ENCODE data around the gene APLP2.

Gene APLP2

DNA sequence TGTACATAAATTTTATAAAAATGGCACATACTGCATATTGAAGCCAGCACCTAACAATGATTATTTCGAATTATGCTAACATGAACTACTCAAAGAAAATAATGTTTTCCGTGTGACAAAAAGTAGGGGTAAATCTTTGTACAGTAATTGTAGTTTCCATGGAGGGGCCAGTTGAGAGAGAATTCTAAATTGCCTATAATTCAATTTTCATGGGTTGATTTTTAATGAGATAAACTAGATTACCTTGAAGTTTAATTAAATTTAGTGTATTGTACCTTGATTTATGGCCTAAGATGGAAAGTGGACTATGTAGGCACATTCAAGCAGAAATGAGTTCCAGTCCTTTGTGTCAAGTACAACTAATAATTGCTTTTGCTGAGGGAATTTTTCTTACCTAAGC, 5.0 kb downstream of the APLP2 start:
- TF ChIP-seq, protein P1, sequence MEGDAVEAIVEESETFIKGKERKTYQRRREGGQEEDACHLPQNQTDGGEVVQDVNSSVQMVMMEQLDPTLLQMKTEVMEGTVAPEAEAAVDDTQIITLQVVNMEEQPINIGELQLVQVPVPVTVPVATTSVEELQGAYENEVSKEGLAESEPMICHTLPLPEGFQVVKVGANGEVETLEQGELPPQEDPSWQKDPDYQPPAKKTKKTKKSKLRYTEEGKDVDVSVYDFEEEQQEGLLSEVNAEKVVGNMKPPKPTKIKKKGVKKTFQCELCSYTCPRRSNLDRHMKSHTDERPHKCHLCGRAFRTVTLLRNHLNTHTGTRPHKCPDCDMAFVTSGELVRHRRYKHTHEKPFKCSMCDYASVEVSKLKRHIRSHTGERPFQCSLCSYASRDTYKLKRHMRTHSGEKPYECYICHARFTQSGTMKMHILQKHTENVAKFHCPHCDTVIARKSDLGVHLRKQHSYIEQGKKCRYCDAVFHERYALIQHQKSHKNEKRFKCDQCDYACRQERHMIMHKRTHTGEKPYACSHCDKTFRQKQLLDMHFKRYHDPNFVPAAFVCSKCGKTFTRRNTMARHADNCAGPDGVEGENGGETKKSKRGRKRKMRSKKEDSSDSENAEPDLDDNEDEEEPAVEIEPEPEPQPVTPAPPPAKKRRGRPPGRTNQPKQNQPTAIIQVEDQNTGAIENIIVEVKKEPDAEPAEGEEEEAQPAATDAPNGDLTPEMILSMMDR (IDR thresholded peaks at IDR 0.05; ENCODE audit: low read depth, low read length, missing control alignments): no peak
- H3K4me3 ChIP-seq (ENCODE audit: low read depth, low read length): no peak overlapping the region
- DNase-seq (ENCODE audit: low read depth): no peak

DNA sequence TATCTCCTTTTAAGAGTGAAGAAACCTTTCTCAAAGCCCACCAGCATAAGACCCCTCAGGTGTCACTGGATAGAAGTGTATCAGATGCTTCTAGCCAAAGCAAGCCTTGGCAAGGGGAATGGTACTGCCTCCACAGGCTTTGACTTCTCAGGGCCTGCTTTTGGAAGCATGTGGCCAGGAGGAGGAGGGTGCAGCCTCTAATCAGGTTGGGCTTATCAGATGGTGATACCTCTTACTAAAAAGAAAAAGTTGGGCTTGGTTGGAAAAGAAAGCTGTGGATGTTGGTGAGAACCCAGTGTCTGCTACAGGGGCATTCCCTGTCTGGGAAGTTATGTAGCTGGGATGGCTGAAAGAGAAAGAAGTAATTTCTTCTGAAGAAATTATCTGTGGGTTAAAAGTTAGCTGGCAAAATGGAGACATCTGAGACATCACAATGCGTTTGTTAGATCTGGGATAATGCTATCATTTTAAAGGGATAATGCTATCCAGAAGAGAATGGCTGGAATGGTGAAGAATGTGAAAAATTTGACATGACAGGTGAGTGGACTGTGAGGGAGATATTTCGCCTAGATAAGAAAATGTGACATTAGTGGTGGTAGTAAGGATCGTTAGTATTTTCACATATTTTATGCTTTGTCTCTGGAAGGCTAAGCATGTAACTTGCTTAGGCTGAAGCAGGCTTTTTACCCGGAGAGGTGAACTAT, 7.2 kb downstream of the APLP2 start:
- H3K4me3 ChIP-seq (ENCODE audit: low read depth, low read length): no peak overlapping the region
- TF ChIP-seq, protein P1 (IDR thresholded peaks at IDR 0.05; ENCODE audit: low read depth, low read length, missing control alignments): no peak
- no peak for DNase-seq (ENCODE audit: low read depth)

DNA sequence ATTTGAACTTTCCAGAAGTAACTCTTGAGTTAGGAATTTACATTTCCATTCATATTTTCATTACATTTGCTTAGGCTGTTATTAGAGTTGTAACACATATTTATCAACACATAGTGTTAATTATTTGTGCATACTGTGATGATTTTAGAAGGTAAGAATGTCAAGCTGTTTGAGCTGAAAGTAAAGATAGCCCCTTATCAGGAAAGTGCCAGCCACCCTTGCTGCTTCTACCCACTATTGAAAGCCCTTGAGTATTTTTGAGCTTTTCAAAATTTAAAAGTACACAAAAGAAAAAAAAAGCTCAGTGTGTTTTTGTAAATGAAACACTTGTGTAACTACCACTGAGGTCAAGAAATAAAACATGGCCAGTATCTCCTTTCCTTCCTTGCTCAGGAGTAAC, 8.0 kb downstream of the APLP2 start:
- no peak overlapping the region for H3K4me3 ChIP-seq (ENCODE audit: low read depth, low read length)
- DNase-seq (ENCODE audit: low read depth): no peak
- TF ChIP-seq, protein P1 (IDR thresholded peaks at IDR 0.05; ENCODE audit: low read depth, low read length, missing control alignments): no peak

DNA sequence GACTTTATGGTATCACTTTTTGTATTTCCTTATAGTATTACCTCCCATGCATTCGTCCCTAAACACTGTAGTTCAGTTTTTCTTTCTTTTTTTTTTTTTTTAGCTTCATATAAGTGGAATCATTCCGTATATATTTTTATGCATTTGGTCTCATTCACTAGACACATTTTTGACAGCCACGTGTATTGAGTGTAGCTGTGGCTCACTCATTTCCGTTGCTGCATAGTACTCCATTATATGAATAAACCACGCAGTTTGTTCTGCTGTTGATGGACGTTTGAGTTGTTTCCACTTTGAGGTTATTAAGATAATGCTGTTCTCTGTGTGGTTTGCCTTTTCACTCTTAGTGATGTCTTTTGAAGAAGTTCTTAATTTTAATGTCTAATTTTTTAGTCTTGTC, 8.4 kb downstream of the APLP2 start:
- H3K4me3 ChIP-seq (ENCODE audit: low read depth, low read length): no peak overlapping the region
- TF ChIP-seq, protein P1 (IDR thresholded peaks at IDR 0.05; ENCODE audit: low read depth, low read length, missing control alignments): no peak
- no peak for DNase-seq (ENCODE audit: low read depth)

DNA sequence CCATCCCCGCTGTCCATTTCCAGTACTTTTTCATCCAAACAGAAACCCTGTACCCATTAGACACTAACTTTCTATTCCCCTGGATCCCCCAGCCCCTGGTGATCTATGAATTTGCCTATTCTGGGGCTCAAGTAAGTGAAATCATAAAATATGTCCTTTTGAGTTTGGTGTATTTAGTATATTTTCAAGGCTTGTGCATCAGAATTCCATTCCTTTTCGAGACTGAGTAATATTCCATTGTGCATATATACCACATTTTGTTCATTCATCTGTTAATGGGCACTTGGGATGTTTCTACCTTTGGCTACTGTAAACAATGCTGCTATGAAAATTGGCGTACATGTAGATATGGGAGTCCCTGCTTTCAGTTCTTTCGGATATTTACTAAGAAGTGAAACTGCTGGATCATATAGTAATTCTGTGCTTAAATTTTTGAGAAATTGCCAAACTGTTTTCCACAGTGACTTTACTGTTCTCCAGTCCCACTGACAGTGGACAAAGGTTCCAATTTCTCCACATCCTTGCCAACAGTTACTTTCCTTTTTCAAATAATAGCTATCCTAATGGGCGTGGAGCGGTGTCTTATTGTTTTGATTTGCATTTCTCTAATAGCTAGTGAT, 16.1 kb downstream of the APLP2 start:
- no peak overlapping the region for H3K4me3 ChIP-seq (ENCODE audit: low read depth, low read length)
- no peak for DNase-seq (ENCODE audit: low read depth)
- TF ChIP-seq, protein P1 (IDR thresholded peaks at IDR 0.05; ENCODE audit: low read depth, low read length, missing control alignments): no peak

DNA sequence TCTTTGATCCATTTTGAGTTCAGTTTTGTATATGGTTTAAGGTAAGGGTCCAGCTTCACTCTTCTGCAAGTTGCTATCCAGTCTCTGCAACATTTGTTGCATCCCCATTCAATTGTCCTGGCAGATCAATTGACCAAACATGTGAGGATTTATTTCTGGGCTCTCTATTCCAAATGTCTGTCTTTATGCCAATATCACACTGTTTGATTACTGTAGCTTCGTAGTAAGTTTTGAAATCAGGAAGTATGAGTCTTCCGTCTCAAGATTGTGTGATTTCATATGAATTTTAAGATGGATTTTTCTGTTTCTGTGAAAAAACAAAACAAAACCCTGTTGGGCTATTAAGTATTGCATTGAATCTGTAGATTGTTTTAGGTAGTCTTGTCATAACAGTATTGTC, 17.0 kb downstream of the APLP2 start:
- H3K4me3 ChIP-seq (ENCODE audit: low read depth, low read length): no peak overlapping the region
- TF ChIP-seq, protein P1 (IDR thresholded peaks at IDR 0.05; ENCODE audit: low read depth, low read length, missing control alignments): no peak
- DNase-seq (ENCODE audit: low read depth): no peak

All from GM12864 (cell line).